Measurements from ENCODE around the gene SHANK2.

GRCh38 chr11:71298761-71299181 is 46.4 kb upstream of the SHANK2 start:
- TF ChIP-seq MXI1 (conservative IDR thresholded peaks at IDR 0.05; ENCODE audit: poor library complexity, severe bottlenecking) = no peak
- no peak for TF ChIP-seq CTCF (IDR thresholded peaks at IDR 0.05; ENCODE audit: poor library complexity, severe bottlenecking)
- TF ChIP-seq EZH2 (IDR thresholded peaks at IDR 0.05; ENCODE audit: borderline replicate concordance, insufficient read depth, low read length, poor library complexity, severe bottlenecking) = no peak
